Ascending aorta (tissue), 2 donors: ENCODE measurements around the gene DPH1. TPM values are rescaled to one million over a fixed set of nuclear protein-coding genes. Genes with fewer than 3 reads are reported as not detected.

Experiments
- DNase-seq, 2 donors: peaks; one replicate each; pipeline ENCODE4 v3.0.0-alpha.2; 2019; ENCODE audit warnings: low spot score in 2 of 2
- H3K27ac ChIP-seq, 2 donors: fragments of 200-600 bp; sonication (generic); one replicate each; pipeline ENCODE4 v1.5.1; 2016 to 2017; ENCODE audit warnings: mild to moderate bottlenecking in 1 of 2
- H3K27me3 ChIP-seq: fragments of 200-600 bp; sonication (generic); one replicate; pipeline ENCODE4 v1.5.1; 2017
- H3K36me3 ChIP-seq, 2 donors: fragments of 200-600 bp; sonication (generic); one replicate each; pipeline ENCODE4 v1.5.1; 2016
- H3K4me1 ChIP-seq, 2 donors: fragments of 200-600 bp; sonication (generic); one replicate each; pipeline ENCODE4 v1.5.1; 2016 to 2017; ENCODE audit warnings: mild to moderate bottlenecking in 1 of 2
- H3K4me3 ChIP-seq, 2 donors: fragments of 200-600 bp; sonication (generic); one replicate each; pipeline ENCODE4 v1.5.1; 2016 to 2017; ENCODE audit warnings: mild to moderate bottlenecking in 1 of 2
- H3K9me3 ChIP-seq, 2 donors: fragments of 200-600 bp; sonication (generic); one replicate each; pipeline ENCODE4 v1.5.1; 2016
- intact Hi-C: fragments of 100-400 bp; cut with DNase I; formaldehyde crosslinking; loops from one replicate; pipeline ENCODE4 v1.15.1; 2023
- total RNA-seq: library from RNA; depleted of rRNA; stranded (reverse); fragments of >200 nt; gene quantifications from one replicate; pipeline ENCODE4 v1.1.0, GENCODE V29; 2016
- TF ChIP-seq, protein P1 (sequence below), 3 experiments: fragments of 200-600 bp in 2 of 3; fragments of 450-650 bp in 1 of 3; sonication (generic) in 2 of 3; IDR thresholded peaks; one replicate each; pipeline ENCODE4 v1.5.1; 2016 to 2019; ENCODE audit warnings: antibody characterized with exemption in 3 of 3, mild to moderate bottlenecking in 1 of 3, moderate library complexity in 1 of 3

The DPH1 gene
- total RNA-seq, 1 donor from 2014 or later: 125 TPM

DNA sequence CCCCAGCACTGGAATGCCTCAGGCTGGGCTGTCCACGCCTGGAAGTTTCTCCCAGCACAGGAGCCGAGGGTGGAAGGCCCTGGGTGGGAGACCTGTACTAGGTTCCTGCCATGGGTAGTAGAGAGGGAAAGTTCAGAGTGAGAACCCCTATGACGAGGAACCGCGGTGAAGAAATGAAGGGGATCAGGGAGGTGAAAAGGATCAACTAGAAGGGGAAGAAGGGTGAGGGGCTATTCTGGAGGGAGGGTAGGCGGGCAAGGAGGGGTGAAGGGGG lies 30.4 kb downstream of the DPH1 start:
- Histone ChIP-seq H3K9me3 (no peaks in the 10 kb centered on the region), H3K27me3 (no peaks in the 10 kb centered on the region), H3K4me3 (no peak overlapping the region), H3K36me3 (peaks cover 28 to 47% of the 10 kb centered on the region in 2 donors), H3K27ac (peak overlapping the region; percentile 43 to 65), H3K4me1 (peaks cover 5 to 10% of the 10 kb centered on the region in 2 donors)
- TF ChIP-seq, protein P1, sequence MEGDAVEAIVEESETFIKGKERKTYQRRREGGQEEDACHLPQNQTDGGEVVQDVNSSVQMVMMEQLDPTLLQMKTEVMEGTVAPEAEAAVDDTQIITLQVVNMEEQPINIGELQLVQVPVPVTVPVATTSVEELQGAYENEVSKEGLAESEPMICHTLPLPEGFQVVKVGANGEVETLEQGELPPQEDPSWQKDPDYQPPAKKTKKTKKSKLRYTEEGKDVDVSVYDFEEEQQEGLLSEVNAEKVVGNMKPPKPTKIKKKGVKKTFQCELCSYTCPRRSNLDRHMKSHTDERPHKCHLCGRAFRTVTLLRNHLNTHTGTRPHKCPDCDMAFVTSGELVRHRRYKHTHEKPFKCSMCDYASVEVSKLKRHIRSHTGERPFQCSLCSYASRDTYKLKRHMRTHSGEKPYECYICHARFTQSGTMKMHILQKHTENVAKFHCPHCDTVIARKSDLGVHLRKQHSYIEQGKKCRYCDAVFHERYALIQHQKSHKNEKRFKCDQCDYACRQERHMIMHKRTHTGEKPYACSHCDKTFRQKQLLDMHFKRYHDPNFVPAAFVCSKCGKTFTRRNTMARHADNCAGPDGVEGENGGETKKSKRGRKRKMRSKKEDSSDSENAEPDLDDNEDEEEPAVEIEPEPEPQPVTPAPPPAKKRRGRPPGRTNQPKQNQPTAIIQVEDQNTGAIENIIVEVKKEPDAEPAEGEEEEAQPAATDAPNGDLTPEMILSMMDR (IDR thresholded peaks at IDR 0.05): no peak
- intact Hi-C loops: no loop called here
- no peak for DNase-seq

DNA sequence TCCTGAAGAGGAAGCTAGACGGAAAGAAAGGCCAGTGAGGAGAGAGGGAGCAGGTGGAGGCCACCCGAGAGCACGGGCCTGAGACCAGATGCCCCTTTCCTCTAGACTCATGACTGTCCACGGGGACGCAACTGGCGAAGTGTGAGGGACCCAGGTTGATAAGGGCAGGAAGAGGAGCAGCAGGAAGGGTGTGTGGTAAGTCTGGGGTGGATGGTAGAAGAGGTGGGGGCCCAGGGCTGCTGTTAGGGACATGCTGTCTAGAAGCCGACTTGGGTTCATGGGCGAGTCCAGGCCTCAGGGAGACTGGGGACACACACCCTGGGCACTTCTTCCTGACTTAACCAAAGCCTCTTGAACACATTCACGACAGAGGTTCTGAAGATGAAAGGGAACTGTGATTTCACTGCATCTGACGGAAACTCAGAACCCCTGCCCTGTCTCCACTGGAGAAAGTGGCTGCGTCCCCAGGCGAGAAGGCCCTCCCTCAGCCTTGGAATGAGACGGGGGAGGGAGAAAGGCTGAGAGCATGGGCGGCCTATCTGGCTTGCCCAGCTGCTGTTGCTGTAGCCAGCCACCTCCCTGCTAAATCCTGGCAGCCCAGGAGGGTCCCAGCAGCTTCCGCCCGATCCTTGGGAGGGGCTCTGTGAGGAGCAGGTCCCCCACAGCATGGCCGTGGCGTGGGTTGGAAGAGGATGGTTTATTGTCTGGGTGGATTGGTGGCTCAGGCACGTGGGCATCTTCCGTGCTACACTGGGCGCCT lies 30.9 kb downstream of the DPH1 start:
- Histone ChIP-seq H3K4me3 (no peak overlapping the region), H3K4me1 (peaks cover 5 to 6% of the 10 kb centered on the region in 2 donors), H3K27me3 (no peaks in the 10 kb centered on the region), H3K36me3 (peaks cover 30 to 50% of the 10 kb centered on the region in 2 donors), H3K9me3 (no peaks in the 10 kb centered on the region), H3K27ac (peak overlapping the region; percentile 43 to 65)
- DNase-seq: no peak
- intact Hi-C loops: no loop called here
- TF ChIP-seq, protein P1 (IDR thresholded peaks at IDR 0.05): no peak

DNA sequence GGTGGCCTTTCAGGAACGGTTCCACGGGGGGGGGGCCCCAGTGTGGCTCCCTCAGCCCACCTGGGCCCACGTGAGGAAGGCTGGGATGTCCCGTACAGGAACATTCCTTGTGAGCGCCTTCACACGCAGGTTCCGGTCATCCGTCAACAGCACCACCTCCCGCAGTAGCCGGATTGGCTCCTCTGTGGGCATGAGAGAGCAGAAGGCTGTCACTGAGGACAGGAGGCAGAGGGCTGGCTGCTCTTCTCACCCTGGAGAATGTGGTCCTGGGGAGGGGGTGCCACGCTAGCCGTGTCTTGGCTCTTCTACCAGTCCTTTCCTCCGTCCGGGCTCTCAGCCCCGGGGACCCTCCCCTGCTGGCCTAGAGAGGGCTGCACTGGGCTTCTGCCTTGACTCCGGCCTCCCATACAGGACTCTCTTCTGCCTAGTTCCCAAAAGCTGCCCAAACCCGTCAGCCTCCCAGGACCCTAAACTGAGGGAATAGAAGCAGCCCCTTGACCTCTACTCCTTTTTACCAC lies 31.5 kb downstream of the DPH1 start:
- peak overlapping the region; percentile 43 to 65 for H3K27ac ChIP-seq
- TF ChIP-seq, protein P1 (IDR thresholded peaks at IDR 0.05): no peak
- H3K27me3 ChIP-seq: no peaks in the 10 kb centered on the region
- H3K4me1 ChIP-seq: peaks cover 1 to 5% of the 10 kb centered on the region in 2 donors
- H3K36me3 ChIP-seq: peaks cover 30 to 51% of the 10 kb centered on the region in 2 donors
- H3K9me3 ChIP-seq: no peaks in the 10 kb centered on the region
- intact Hi-C loops: no loop called here
- DNase-seq: no peak
- H3K4me3 ChIP-seq: no peak overlapping the region

DNA sequence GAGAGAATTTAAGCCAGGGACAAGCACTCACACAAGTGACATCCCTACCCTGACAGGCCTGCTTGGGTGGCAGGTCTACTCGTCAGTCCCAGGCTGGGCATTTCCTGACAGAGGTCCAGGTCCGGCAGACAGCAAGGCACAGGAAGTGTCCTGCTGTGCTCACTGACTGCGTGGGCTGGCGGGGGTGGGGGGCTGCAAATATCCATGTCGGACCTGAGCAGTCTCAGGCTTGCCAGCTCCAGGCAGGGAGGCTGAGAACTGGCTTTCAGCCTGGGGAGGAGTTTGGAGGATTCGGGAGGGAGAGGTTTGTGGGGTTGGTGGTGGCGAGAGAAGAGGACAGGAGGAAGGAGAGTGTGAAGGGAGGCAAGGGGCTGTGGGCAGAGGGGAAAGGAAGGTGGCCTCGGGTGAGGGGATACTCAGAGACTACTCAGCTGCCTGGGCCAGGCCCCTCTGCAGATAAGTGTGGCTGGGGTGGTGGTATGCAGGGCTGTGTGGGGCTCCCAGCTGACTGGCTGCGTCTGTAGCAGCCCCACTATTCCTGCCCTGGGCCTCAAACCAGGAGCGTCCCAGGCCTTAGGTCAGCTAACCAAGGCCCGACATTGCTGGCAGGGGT lies 32.7 kb downstream of the DPH1 start:
- peaks cover 30 to 51% of the 10 kb centered on the region in 2 donors for H3K36me3 ChIP-seq
- intact Hi-C loops: no loop called here
- H3K9me3 ChIP-seq: no peaks in the 10 kb centered on the region
- peaks cover 0 to 10% of the 10 kb centered on the region in 2 donors for H3K4me1 ChIP-seq
- TF ChIP-seq, protein P1 (IDR thresholded peaks at IDR 0.05): no peak
- peak overlapping the region; percentile 43 to 60 for H3K27ac ChIP-seq
- no peaks in the 10 kb centered on the region for H3K27me3 ChIP-seq
- no peak for DNase-seq
- no peak overlapping the region for H3K4me3 ChIP-seq

DNA sequence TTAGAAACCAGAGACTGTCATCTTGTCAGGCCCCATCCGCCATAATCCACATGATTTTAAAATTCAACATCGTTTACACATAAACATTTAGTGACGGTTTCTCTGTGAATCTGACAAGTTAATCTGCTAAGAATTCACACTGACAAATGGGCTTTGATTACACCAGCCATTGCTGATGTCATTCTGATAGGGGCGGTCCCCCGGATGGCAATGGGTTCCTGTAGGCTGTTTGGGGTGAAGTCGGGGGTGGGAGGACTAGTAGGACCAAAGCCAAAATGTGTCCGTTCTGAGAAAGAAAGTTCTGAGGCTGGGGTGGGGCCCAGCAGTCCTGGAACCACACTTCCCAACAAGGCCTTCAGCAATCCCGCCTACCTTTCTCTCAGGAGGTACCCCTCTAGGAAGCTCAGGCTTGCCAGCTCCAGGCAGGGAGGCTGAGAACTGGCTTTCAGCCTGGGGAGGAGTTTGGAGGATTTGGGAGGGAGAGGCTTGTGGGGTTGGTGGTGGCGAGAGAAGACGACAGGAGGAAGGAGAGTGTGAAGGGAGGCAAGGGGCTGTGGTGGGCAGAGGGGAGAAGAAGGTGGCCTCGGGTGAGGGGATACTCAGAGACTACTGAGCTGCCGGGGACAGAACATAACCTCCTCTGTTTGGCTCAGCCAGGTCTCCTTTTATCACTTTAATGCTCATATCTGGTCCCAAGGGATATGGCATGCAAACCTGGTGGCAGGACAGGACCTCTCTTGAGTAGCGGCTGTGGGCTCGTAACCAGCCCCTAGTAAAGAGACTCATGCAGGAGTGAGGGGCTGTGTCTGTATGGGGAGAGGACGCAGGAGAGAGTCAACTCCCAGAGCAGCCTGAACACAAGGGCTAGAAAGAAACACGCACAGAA lies 33.6 kb downstream of the DPH1 start:
- Histone ChIP-seq H3K27me3 (no peaks in the 10 kb centered on the region), H3K4me3 (no peak overlapping the region), H3K4me1 (peaks cover 0 to 14% of the 10 kb centered on the region in 2 donors), H3K36me3 (peaks cover 26 to 56% of the 10 kb centered on the region in 2 donors), H3K27ac (peak overlapping the region; percentile 51 to 60), H3K9me3 (no peaks in the 10 kb centered on the region)
- intact Hi-C loops: no loop called here
- TF ChIP-seq, protein P1 (IDR thresholded peaks at IDR 0.05): no peak
- no peak for DNase-seq
